GM06990 (cell line): ENCODE data around the gene ENPP6.
"Not testable (repeated sequence)": the region's sequence is repeated elsewhere in the genome, so short reads cannot be mapped to it uniquely, and the experiment has no call there.

Experiments
- DNase-seq: peaks from one replicate; pipeline ENCODE4 v3.0.0-alpha.2; 2011; ENCODE audit not compliant: insufficient read length; ENCODE audit errors: extremely low read depth
- H3K27me3 ChIP-seq: replicated peaks from 2 replicates; pipeline ENCODE4 v1.6.0; 2011; ENCODE audit warnings: low read length; ENCODE audit not compliant: control insufficient read depth, insufficient read depth
- H3K36me3 ChIP-seq: 2 replicates; pipeline ENCODE4 v1.5.1; 2011; ENCODE audit warnings: low read length; ENCODE audit not compliant: control insufficient read depth, insufficient read depth
- H3K4me3 ChIP-seq: replicated peaks from 2 replicates; pipeline ENCODE4 v1.5.1; 2011; ENCODE audit warnings: low read depth, mild to moderate bottlenecking, control low read depth, low read length
- TF ChIP-seq, protein P1 (sequence below): IDR thresholded peaks from 2 replicates; pipeline ENCODE4 v1.5.1; 2011; ENCODE audit warnings: low read length, control low read depth, mild to moderate bottlenecking, inconsistent platforms; ENCODE audit not compliant: insufficient read depth, poor library complexity, severe bottlenecking

The ENPP6 gene

DNA sequence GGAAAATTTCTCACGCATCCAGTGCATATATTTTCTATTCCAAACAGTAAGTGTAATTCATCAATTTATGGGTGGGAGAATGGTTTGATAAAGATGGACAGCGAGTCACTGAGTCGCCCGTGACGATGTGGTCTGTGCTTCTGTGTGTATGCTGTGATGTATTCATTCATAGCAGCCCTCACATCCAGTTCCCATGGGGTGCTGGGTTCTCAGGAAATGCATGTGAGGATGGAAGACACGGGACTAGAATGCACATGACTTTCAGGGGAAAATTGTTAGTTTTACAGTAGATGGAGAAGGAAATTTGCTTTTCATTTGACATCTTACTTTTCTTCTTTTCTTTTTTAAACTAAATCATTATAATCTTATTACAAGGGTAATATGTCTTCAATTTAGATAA lies 159.6 kb downstream of the ENPP6 start:
- DNase-seq = no peak
- H3K27me3 ChIP-seq = no peaks in the 10 kb centered on the region; the same call in 1 of the 2 replicates
- no peak overlapping the region for H3K4me3 ChIP-seq
- TF ChIP-seq, protein P1, sequence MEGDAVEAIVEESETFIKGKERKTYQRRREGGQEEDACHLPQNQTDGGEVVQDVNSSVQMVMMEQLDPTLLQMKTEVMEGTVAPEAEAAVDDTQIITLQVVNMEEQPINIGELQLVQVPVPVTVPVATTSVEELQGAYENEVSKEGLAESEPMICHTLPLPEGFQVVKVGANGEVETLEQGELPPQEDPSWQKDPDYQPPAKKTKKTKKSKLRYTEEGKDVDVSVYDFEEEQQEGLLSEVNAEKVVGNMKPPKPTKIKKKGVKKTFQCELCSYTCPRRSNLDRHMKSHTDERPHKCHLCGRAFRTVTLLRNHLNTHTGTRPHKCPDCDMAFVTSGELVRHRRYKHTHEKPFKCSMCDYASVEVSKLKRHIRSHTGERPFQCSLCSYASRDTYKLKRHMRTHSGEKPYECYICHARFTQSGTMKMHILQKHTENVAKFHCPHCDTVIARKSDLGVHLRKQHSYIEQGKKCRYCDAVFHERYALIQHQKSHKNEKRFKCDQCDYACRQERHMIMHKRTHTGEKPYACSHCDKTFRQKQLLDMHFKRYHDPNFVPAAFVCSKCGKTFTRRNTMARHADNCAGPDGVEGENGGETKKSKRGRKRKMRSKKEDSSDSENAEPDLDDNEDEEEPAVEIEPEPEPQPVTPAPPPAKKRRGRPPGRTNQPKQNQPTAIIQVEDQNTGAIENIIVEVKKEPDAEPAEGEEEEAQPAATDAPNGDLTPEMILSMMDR = no peak
- no peaks in the 10 kb centered on the region for H3K36me3 ChIP-seq

DNA sequence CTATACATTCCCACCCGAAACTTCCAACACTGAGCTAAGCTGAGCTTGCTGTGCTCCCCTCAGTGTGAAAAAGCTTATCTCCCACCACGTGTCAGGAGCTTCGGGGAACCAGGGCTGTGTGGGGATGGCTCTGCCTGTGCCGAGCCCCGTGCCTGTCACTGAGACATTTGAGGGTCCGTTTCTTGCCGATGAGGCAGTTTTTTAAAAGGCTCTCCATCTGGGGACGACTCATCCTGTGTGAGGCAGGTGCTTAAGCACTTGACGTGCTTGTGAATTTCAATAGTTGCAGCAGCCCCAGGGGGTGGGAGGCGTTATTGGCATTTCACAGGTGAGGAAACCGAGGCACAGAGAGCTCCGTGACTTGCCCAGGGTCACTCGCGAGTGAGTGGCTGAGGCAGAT lies 160.8 kb downstream of the ENPP6 start:
- no peaks in the 10 kb centered on the region for H3K36me3 ChIP-seq
- H3K4me3 ChIP-seq = no peak overlapping the region
- DNase-seq = no peak
- TF ChIP-seq, protein P1 = no peak
- no peaks in the 10 kb centered on the region; the same call in 1 of the 2 replicates for H3K27me3 ChIP-seq

DNA sequence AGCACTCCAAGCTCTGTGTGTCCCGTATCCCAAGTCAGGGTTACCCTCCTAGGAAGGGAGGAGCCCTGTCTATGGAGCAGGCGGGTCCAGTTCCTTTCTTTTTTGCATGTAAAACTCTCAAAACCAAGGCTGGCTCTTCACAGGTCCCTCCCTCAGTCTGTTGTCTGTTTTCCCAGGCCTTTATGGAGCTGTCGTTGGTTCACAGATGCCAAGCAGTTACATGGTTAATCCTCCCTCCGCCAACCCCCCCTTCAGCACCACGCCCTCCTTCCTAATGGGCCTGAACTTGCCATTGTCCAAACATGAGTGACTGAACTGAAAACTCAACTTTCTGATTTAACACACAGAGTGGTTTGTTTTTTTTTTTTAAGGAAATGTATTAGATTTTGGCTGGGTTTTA lies 164.2 kb downstream of the ENPP6 start:
- H3K4me3 ChIP-seq = no peak overlapping the region
- TF ChIP-seq, protein P1 = no peak
- no peaks in the 10 kb centered on the region for H3K36me3 ChIP-seq
- DNase-seq = no peak
- H3K27me3 ChIP-seq = no peaks in the 10 kb centered on the region

DNA sequence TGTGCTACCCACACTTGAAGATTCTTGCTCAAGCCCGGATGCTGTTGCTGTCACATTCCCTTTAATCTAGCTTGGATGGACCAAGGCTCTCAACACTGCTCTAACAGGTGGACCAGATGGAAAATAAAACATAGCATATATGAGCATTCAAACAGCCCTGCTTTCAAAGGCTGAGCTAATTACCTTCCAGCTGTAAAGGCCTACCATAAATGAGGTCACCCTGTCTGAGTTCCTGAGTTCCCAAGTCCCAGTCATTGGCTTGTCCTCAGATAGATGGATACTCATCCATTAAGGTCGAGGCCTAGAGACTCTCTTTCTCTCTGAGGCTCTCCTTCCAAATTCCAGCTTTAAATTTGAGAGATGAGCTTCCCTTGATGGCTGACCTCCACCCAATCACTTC lies 165.1 kb downstream of the ENPP6 start:
- TF ChIP-seq, protein P1 = no peak
- Histone ChIP-seq H3K4me3 (no peak overlapping the region), H3K27me3 (no peaks in the 10 kb centered on the region), H3K36me3 (no peaks in the 10 kb centered on the region)
- DNase-seq = no peak

DNA sequence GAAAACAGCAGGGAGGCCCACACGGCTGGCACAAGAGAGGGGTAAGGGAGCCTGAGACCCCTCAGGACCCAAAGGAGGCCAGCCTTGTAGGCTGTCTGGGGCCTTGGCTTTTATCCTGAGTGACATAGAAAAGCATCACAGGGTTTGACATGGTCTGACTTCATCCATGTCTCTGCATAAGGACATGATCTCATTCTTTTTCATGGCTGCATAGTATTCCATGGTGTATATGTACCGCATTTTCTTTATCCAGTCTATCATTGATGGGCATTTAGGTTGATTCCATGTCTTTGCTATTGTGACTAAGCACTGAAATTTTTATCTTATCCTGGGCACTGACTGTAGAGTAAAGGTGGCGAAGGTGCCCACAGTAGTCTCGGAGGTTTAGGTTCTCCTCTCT lies 166.4 kb downstream of the ENPP6 start:
- H3K27me3 ChIP-seq, H3K4me3 ChIP-seq, DNase-seq, H3K36me3 ChIP-seq: not testable (repeated sequence)

DNA sequence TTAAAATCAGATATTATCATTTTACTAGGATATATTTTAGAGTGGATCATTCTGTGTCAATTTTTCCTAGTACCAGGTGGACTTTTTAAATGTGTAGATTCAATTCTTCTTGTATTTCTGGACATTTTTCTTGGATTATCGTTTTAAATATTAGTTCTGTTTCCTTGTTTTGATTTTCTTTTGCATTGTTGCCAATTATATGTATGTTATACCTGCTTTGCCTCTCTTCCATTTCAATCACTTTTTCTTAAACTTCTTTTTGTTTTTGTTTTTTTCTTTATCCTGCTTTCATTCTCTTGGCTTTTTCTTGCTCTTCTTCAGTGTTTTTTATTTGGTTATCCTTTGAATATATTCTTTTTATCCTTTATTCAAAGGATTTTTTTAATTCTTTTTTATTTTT lies 171.5 kb downstream of the ENPP6 start:
- no peak for DNase-seq
- Histone ChIP-seq H3K27me3 (no peaks in the 10 kb centered on the region), H3K36me3 (no peaks in the 10 kb centered on the region), H3K4me3 (no peak overlapping the region)
- TF ChIP-seq, protein P1 = no peak
